Measurements from ENCODE around the gene TPPP2. TPM values are rescaled to one million over a fixed set of nuclear protein-coding genes. Genes with fewer than 3 reads are reported as not detected.
A peak's percentile ranks its signal among the peaks of the same experiment; 100 is the strongest.

TPPP2 gene
- total and polyA plus RNA-seq, 9 of the 15 experiments (the other 6 are each of a cell fraction or from before 2014, with no cell fraction given): 0.18 TPM; not detected in 8

DNA sequence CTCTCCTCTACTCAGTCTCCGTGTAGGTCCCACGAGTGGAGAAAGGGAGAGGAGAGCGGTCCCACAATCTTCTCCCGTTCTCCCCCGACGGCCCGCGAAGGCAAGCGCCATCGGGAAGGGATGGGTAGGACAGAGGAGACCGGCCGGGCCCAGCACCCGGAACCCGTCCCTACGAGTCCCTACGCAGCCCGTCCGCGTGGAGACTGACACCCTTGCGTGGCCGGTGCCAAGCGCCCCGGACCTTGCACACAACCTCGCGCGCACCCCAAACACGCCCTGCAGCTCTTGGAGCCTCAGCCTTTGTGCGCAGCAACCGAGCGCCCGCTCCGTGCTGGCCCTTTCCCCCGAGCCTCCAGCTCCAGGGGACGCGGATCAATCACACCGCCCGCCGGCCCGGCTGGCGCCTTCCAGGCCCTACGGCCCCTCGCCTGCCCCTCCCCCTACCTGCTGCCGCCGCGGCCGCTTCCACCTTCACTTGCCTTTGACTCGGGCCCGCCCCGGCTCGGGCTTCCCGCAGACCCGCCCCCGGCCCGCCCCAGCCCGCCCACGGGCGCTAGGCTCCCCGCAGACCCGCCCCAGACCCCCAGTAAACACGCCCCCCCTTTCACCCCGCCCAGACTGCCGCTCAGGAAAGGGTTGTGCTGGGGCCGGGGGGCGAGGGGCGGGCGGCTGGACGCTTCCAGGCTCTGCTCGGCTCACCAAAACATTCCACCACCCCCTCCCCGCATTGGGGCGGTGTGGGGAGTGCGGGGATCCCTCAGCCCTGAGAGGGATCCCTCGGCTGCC is 5.2 kb upstream of the TPPP2 start, which contains the start of gene NDRG2 (continued):
- TF ChIP-seq, protein P1, sequence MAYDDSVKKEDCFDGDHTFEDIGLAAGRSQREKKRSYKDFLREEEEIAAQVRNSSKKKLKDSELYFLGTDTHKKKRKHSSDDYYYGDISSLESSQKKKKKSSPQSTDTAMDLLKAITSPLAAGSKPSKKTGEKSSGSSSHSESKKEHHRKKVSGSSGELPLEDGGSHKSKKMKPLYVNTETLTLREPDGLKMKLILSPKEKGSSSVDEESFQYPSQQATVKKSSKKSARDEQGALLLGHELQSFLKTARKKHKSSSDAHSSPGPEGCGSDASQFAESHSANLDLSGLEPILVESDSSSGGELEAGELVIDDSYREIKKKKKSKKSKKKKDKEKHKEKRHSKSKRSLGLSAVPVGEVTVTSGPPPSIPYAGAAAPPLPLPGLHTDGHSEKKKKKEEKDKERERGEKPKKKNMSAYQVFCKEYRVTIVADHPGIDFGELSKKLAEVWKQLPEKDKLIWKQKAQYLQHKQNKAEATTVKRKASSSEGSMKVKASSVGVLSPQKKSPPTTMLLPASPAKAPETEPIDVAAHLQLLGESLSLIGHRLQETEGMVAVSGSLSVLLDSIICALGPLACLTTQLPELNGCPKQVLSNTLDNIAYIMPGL (CRISPR knock-in tag; IDR thresholded peaks at IDR 0.05): no peak
- no peak for TF ChIP-seq ZNF76 (CRISPR knock-in tag; IDR thresholded peaks at IDR 0.05; ENCODE audit: borderline replicate concordance)
- TF ChIP-seq ARID3A (IDR thresholded peaks at IDR 0.05; ENCODE audit: borderline replicate concordance, low read depth, low read length): no peak
- no peak for TF ChIP-seq DMBX1 (CRISPR knock-in tag; IDR thresholded peaks at IDR 0.05; ENCODE audit: borderline replicate concordance)
- TF ChIP-seq, protein P2, sequence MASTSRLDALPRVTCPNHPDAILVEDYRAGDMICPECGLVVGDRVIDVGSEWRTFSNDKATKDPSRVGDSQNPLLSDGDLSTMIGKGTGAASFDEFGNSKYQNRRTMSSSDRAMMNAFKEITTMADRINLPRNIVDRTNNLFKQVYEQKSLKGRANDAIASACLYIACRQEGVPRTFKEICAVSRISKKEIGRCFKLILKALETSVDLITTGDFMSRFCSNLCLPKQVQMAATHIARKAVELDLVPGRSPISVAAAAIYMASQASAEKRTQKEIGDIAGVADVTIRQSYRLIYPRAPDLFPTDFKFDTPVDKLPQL (IDR thresholded peaks at IDR 0.05; ENCODE audit: extremely low read depth, insufficient read length): no peak
- TF ChIP-seq RBM15 (IDR thresholded peaks at IDR 0.05; ENCODE audit: insufficient read depth, low read length): no peak
- TF ChIP-seq TEAD1 (CRISPR knock-in tag; IDR thresholded peaks at IDR 0.05): no peak
- no peak for TF ChIP-seq RFX5 (IDR thresholded peaks at IDR 0.05; ENCODE audit: low read depth, low read length)
- TF ChIP-seq GTF2A2 (tag; IDR thresholded peaks at IDR 0.05): no peak
- TF ChIP-seq, protein P3, sequence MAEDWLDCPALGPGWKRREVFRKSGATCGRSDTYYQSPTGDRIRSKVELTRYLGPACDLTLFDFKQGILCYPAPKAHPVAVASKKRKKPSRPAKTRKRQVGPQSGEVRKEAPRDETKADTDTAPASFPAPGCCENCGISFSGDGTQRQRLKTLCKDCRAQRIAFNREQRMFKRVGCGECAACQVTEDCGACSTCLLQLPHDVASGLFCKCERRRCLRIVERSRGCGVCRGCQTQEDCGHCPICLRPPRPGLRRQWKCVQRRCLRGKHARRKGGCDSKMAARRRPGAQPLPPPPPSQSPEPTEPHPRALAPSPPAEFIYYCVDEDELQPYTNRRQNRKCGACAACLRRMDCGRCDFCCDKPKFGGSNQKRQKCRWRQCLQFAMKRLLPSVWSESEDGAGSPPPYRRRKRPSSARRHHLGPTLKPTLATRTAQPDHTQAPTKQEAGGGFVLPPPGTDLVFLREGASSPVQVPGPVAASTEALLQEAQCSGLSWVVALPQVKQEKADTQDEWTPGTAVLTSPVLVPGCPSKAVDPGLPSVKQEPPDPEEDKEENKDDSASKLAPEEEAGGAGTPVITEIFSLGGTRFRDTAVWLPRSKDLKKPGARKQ (CRISPR knock-in tag; IDR thresholded peaks at IDR 0.05): no peak
- TF ChIP-seq SMC3 (conservative IDR thresholded peaks at IDR 0.05; ENCODE audit: insufficient read depth, low read depth, low read length): no peak
- TF ChIP-seq BRD9 (IDR thresholded peaks at IDR 0.05; ENCODE audit: low read depth, partially characterized antibody): no peak
- peak; percentile 15 to 55; a peak in 2 of 4 replicates for TF ChIP-seq MAZ (CRISPR knock-in tag; conservative IDR thresholded peaks at IDR 0.05 in 1 of 2, IDR thresholded peaks at IDR 0.05 in 1 of 2)
- TF ChIP-seq IRF9 (tag; IDR thresholded peaks at IDR 0.05): no peak
- TF ChIP-seq ZFPM2 (CRISPR knock-in tag; IDR thresholded peaks at IDR 0.05): no peak
- no peak for TF ChIP-seq MIER1 (IDR thresholded peaks at IDR 0.05; ENCODE audit: low read depth)
- TF ChIP-seq ZNF583 (CRISPR knock-in tag; IDR thresholded peaks at IDR 0.05): no peak
- TF ChIP-seq CAMTA2 (CRISPR knock-in tag; conservative IDR thresholded peaks at IDR 0.05): no peak
- TF ChIP-seq ZFP1 (CRISPR knock-in tag; IDR thresholded peaks at IDR 0.05): no peak
- TF ChIP-seq U2AF2 (optimal IDR thresholded peaks at IDR 0.05; ENCODE audit: low read depth, low read length): no peak

All from K562 (cell line).